Panc1 (cell line): ENCODE results near the gene GARRE1. TPM values are rescaled to one million over a fixed set of nuclear protein-coding genes. Genes with fewer than 3 reads are reported as not detected.
"Not testable (repeated sequence)": the region's sequence is repeated elsewhere in the genome, so short reads cannot be mapped to it uniquely, and the experiment has no call there.

Experiments
- ATAC-seq: fragments of 200-7000 bp; cut with Tn5 transposase; 2 replicates; pipeline ENCODE4 v1.9.1; 2020; ENCODE audit warnings: mild to moderate bottlenecking, moderate library complexity
- BruUV-seq: library from RNA; stranded (reverse); fragments of 400-500 nt; replicated peaks from 2 replicates; lab custom pipeline; 2021; lab: Mats Ljungman, UMichigan
- CTCF ChIA-PET: fragments of 300-600 bp; sonication (Branson Sonifier 250); formaldehyde crosslinking; loops from one replicate; lab custom pipeline; 2022; ENCODE audit warnings: antibody characterized with exemption; lab: Charles Lee
- POLR2A ChIA-PET: fragments of 300-600 bp; sonication (Branson Sonifier 250); formaldehyde crosslinking; loops from one replicate; lab custom pipeline; 2022; ENCODE audit warnings: antibody characterized with exemption; lab: Charles Lee
- DNase-seq: peaks from one replicate; pipeline ENCODE4 v3.0.0-alpha.2; 2010; ENCODE audit warnings: low read depth, low spot score
- H3K27ac ChIP-seq: 2 replicates; pipeline ENCODE4 v1.5.1; 2011; ENCODE audit warnings: mild to moderate bottlenecking, low read length, inconsistent platforms
- H3K27me3 ChIP-seq: fragments of 200-500 bp; sonication (Bioruptor generic); 2 replicates; pipeline ENCODE4 v1.6.0; 2014; ENCODE audit warnings: low read length, inconsistent platforms; ENCODE audit not compliant: control insufficient read depth, insufficient read depth
- H3K36me3 ChIP-seq: fragments of 200-500 bp; sonication (Bioruptor generic); 2 replicates; pipeline ENCODE4 v1.5.1; 2014; ENCODE audit warnings: inconsistent platforms, mild to moderate bottlenecking, low read length, moderate library complexity; ENCODE audit not compliant: control insufficient read depth, insufficient read depth
- H3K4me1 ChIP-seq: 2 replicates; pipeline ENCODE4 v1.5.1; 2011; ENCODE audit warnings: inconsistent platforms, mild to moderate bottlenecking, low read length, moderate library complexity; ENCODE audit not compliant: control insufficient read depth, insufficient read depth
- H3K4me3 ChIP-seq, 2 experiments: 2 replicates each; pipeline ENCODE4 v1.5.1; 2011 to 2012; ENCODE audit warnings: low read depth in 2 of 2, low read length in 2 of 2, mild to moderate bottlenecking in 2 of 2, inconsistent platforms in 1 of 2, moderate library complexity in 1 of 2
- H3K9me3 ChIP-seq: fragments of 200-500 bp; sonication (Bioruptor generic); 2 replicates; pipeline ENCODE4 v1.5.1; 2014; ENCODE audit warnings: low read depth, mild to moderate bottlenecking, inconsistent platforms, low read length, moderate library complexity; ENCODE audit not compliant: control insufficient read depth, insufficient read depth
- CTCF ChIP-seq: fragments of 450-650 bp; IDR thresholded peaks from 2 replicates; pipeline ENCODE4 v1.5.1; 2017; ENCODE audit warnings: mild to moderate bottlenecking
- POLR2AphosphoS5 ChIP-seq: IDR thresholded peaks from 2 replicates; pipeline ENCODE4 v1.6.1; 2012; ENCODE audit warnings: mild to moderate bottlenecking, low read depth, low read length, moderate library complexity
- REST ChIP-seq, 2 experiments: IDR thresholded peaks; 2 replicates each; pipeline ENCODE4 v1.6.1; 2011 to 2012; ENCODE audit warnings: low read depth in 2 of 2, control low read depth in 1 of 2, low read length in 1 of 2, mild to moderate bottlenecking in 1 of 2, moderate library complexity in 1 of 2; ENCODE audit not compliant: insufficient read depth in 1 of 2
- SIN3A ChIP-seq: IDR thresholded peaks from 2 replicates; pipeline ENCODE4 v1.6.1; 2012; ENCODE audit warnings: low read depth, mild to moderate bottlenecking, low read length, moderate library complexity, borderline replicate concordance; ENCODE audit not compliant: insufficient read depth
- TCF7L2 ChIP-seq: IDR thresholded peaks from 2 replicates; pipeline ENCODE4 v1.6.1; 2011; ENCODE audit warnings: mild to moderate bottlenecking, low read depth, low read length, inconsistent platforms
- in situ Hi-C: cut with HindIII; loops from 2 replicates; pipeline ENCODE4 v1.10.0; 2016; ENCODE audit warnings: low sequenced_read_pairs, low pct_unique_long_range_greater_than_20kb
- intact Hi-C: fragments of 100-400 bp; cut with micrococcal nuclease; formaldehyde crosslinking; loops from one replicate; pipeline ENCODE4 v1.10.0; 2022; ENCODE audit not compliant: unreplicated experiment
- total RNA-seq: library from RNA; stranded (reverse); gene quantifications from one replicate; pipeline ENCODE4 v1.2.1, GENCODE V29; 2021; ENCODE audit not compliant: unreplicated experiment

Gene GARRE1
- total RNA-seq, 1 experiment from 2014 or later: 19.7 TPM

GRCh38 chr19:34246340-34246739, 8.0 kb upstream of the GARRE1 start:
- H3K9me3 ChIP-seq: no peaks in the 10 kb centered on the region
- no peak for ATAC-seq
- no TSS peak for BruUV-seq
- ChIA-PET CTCF (interaction anchor here (0.6 to 0.7 kb wide), 3 partner anchors 12 to 66 kb away, joined by 3 to 8 read pairs (median 6); no protein-coding TSS in a partner anchor), POLR2A (interaction anchor here (0.6 kb wide), 1 partner anchor 31 kb away, joined by 4 read pairs; no protein-coding TSS in a partner anchor)
- no peak for DNase-seq
- H3K4me3 ChIP-seq: no peak overlapping the region
- H3K36me3 ChIP-seq: no peaks in the 10 kb centered on the region
- TF ChIP-seq TCF7L2 (no peak), CTCF (no peak), POLR2AphosphoS5 (no peak), REST (IDR thresholded peaks at IDR 0.05; ENCODE audit: insufficient read depth in 1 of 2, low read depth in 2 of 2, low read length in 1 of 2) (no peak), SIN3A (no peak)
- intact Hi-C loops (no loop called here), in situ Hi-C loops (no loop called here)
- no peak overlapping the region for H3K27ac ChIP-seq
- H3K27me3 ChIP-seq: no peaks in the 10 kb centered on the region
- H3K4me1 ChIP-seq: peaks cover 3% of the 10 kb centered on the region; the same call in 1 of the 2 replicates

- POLR2A ChIA-PET: interaction anchor here (1.0 kb wide), 1 partner anchor 14 kb away, joined by 3 read pairs; no protein-coding TSS in a partner anchor
Observed at GRCh38 chr19:34248941-34249340, 5.4 kb upstream of the GARRE1 start.

GRCh38 chr19:34253167-34253566, 1.2 kb upstream of the GARRE1 start:
- peaks cover 12% of the 10 kb centered on the region; the same call in 1 of the 2 replicates for H3K4me1 ChIP-seq
- H3K4me3 ChIP-seq, H3K36me3 ChIP-seq, intact Hi-C loops, in situ Hi-C loops, H3K27ac ChIP-seq, H3K9me3 ChIP-seq, POLR2A ChIA-PET, ATAC-seq, BruUV-seq, DNase-seq, H3K27me3 ChIP-seq: not testable (repeated sequence)
- CTCF ChIA-PET: interaction anchor here (0.6 kb wide), 1 partner anchor 106 kb away, joined by 3 read pairs; no protein-coding TSS in a partner anchor

More at GRCh38 chr19:34248941-34249340, 5.4 kb upstream of the GARRE1 start:
- Histone ChIP-seq H3K36me3 (no peaks in the 10 kb centered on the region), H3K4me1 (peaks cover 5% of the 10 kb centered on the region; the same call in 1 of the 2 replicates), H3K4me3 (no peak overlapping the region), H3K27me3 (no peaks in the 10 kb centered on the region), H3K9me3 (no peaks in the 10 kb centered on the region), H3K27ac (no peak overlapping the region)
- in situ Hi-C loops: no loop called here
- intact Hi-C loops: no loop called here
- CTCF ChIA-PET: no interaction called here
- ATAC-seq: no peak
- TF ChIP-seq SIN3A: no peak
- TF ChIP-seq REST (IDR thresholded peaks at IDR 0.05; ENCODE audit: insufficient read depth in 1 of 2, low read depth in 2 of 2, low read length in 1 of 2): no peak
- no peak for DNase-seq
- no TSS peak for BruUV-seq

- H3K36me3 ChIP-seq, POLR2A ChIA-PET, ATAC-seq, in situ Hi-C loops, intact Hi-C loops, H3K27me3 ChIP-seq, DNase-seq, H3K9me3 ChIP-seq: not testable (repeated sequence)
- CTCF ChIA-PET: interaction anchor here (0.6 kb wide), 1 partner anchor 106 kb away, joined by 3 read pairs; no protein-coding TSS in a partner anchor
- BruUV-seq: TSS peak; percentile 92
- Histone ChIP-seq H3K4me3 (peak overlapping the region; percentile 78 to 91), H3K27ac (peak overlapping the region; percentile 91), H3K4me1 (peaks cover 12% of the 10 kb centered on the region; the same call in 1 of the 2 replicates)
Observed at GRCh38 chr19:34253681-34254045, 691 bp upstream of the GARRE1 start.
